Astrocyte (in vitro differentiated cells and primary cell): ENCODE data around the gene MSX2.

Experiments
- CTCF ChIP-seq: IDR thresholded peaks from 2 replicates; pipeline ENCODE4 v1.5.1; 2011; ENCODE audit warnings: low read depth, mild to moderate bottlenecking, inconsistent platforms, low read length, moderate library complexity; ENCODE audit not compliant: insufficient read depth
- EZH2 ChIP-seq: IDR thresholded peaks from 2 replicates; pipeline ENCODE4 v1.6.1; 2012; ENCODE audit warnings: mild to moderate bottlenecking, low read length, inconsistent platforms; ENCODE audit not compliant: insufficient read depth

DNA sequence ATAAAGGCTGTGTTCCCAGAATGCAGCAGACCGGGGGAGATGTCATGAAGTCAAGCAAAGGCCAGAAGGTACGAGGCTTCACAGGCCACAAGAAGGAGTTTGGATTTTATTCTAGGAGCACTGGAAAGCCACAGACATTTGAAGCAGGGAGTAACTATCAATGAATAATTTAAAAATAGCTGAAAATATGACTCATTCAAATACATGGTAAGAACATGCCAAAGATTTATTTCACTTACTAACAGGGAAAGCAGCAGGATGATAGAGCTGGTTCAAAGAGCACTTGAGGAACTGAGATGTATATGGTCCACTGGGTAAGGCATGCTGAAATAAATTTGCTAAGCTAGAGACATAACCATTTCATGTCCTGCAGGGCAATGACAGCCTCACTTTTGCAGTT, 53.2 kb downstream of the MSX2 start:
- TF ChIP-seq CTCF, result no peak
- TF ChIP-seq EZH2, result no peak
